Measurements from ENCODE around the gene OR2V2.

The OR2V2 gene

DNA sequence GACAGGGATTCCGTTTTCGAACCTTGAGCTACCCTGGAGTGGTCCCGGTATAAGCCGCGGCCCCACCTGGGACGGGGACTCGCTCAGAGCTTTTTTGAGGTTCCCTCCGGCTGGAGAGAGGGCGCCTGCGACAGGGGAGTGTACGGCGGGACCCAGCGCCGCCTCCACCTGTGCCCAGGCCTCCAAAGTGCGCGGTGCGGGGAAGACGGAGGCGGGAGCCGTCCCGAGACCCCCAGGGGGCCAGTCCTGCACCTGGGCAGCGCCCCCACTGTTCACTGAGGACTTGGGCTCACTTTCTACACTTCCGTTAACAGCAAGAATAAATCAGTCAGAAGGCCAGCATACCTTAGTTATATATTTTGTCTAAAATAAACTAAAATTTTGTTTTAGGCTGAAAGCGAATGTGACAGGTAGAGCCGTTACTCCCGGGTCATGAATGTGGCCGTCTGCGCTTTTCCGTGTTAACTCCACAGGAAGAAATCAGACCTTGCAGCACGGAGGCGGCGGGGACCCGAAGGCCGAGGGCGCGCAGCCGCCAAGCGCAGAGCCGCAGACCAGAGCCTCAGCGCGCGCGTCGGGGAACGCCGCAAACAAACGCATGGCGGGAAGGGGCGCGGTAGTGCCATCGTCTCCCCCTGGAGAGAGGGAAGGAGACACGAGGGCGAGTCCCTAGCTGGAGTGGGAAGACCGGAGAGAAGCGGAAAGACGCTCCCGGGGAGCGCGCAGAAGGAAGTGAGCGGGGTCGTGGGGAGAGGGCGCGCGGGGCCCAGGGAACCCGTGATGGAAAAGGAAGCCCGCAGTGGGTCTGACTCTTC is 43.5 kb downstream of the OR2V2 start:
- no peak for DNase-seq (ENCODE audit: low read depth)

DNA sequence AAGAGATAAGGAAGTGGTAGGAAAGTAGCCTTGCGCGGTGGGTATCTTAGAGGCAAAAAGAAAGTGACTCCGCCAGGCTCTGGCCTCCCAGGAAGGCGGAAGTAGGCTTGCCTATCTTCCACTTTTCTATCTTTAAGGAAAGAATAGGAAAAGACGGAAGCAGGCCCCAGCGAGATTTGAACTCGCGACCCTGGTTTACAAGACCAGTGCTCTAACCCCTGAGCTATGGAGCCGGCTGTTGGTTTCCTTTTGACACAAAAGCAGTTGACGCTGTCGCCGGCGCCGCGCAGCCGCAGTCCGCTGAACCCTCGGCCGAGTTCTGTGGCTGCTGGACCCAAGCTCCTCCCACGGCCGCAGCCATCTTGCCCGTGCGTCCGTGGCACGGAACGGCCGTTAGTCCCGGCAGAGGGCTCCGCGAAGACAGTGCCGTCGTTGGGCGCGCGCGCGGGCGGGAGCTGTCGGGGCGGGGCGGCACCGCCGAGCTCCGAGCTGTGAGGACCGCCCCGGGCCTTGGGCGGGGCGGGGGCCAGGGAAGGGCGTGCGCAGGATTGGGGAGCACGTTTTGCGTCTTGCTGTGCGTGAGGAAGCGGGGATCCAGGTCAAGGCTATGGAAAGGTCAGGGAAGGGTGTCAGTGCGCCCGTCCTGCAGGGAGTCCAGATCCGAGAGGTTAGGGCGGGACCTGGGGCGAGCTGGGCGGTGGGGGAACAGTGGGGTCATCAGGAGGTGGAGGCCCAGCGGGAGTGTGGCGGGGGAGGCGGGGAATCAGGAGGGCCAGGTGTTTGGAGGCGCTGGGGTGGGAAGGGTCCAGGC is 44.3 kb downstream of the OR2V2 start:
- DNase-seq (ENCODE audit: low read depth) = peak; percentile 81

DNA sequence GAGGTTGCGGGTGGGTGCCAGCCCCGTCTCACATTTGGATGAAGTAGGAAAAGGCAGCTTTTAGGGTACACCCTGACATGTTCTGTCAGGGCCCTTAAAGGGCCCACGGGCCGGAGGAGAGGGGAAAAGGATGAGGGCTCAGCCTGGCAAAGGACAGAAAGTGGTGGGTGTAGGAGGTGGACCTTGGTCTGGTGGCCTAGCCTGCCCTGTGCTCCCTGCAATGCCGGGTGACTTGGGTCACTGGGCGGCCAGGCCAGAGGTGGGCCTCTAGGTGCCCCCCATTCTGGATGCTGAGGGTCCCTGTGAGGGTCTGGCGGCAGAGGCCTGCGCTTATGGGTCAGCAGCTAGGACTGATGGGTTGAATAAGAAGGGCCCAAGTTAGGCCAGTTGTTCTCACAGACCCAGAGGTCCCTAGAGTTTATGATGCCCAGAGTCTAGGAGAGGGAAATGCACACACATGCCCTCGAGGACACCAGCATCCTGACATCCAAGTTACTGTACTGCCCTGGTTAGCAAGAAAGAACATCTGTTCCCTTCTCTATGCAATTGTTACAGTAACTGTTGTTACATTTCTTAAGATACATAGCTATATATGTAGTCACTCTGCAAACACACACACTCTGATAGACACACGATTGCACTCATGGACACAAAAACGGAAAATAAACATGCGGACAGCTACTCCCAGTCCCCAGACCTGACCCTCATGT is 45.1 kb downstream of the OR2V2 start:
- no peak for DNase-seq (ENCODE audit: low read depth)

DNA sequence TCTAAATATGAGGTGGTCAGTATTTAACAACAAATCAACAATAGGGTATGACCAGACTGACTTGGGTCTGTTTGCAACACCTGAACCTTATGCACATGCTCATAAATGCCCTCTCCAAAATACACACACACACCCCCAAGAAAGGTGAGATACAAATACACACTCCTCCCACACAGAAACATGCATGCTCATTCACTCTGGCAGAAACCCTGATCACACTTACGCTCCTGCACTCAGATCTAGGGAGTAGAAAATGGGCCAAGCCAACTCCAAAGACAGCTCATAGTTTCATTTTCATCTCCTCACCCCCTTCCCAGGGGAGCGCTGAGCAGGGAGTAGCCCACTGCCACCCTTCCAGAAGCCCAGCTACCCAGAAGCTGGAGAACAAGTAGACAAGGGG is 46.3 kb downstream of the OR2V2 start:
- DNase-seq (ENCODE audit: low read depth) = no peak

DNA sequence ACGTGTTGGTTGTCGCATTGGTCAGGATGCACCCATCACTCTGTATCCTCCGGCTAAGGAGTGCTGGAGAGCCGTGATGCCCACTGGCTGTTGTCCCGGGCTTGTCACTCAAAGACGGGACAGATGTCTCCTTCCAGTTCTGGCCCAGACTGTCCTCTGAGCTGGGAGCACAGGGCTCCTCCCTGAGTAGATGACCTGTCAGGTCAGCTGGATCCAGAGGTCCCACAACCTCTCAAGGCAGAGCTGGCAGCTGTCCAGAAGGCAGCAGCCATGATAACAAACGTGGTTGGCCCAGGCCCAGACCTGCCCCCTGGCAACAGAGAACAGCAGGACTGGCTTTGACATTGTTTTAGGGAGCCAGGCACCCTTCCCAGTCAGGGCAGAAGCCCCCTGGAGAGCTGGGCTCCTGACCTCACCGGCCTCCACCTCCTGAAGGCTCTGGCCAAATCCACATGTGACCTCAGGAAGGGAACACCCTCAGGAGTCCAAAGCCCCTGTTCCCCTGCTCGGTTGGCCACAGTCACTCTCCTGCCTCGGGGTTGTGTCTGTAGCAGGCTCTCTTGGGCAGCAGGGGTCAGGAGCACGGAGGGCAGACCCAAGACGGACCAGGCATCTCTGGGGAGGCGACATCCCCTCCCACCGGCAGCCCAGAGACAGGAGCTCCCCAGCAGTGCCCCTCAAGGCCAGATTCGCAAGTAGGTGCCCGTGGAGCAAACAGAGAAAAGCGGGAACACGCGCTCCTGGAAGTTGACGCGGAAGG is 47.3 kb downstream of the OR2V2 start:
- DNase-seq (ENCODE audit: low read depth) = no peak

DNA sequence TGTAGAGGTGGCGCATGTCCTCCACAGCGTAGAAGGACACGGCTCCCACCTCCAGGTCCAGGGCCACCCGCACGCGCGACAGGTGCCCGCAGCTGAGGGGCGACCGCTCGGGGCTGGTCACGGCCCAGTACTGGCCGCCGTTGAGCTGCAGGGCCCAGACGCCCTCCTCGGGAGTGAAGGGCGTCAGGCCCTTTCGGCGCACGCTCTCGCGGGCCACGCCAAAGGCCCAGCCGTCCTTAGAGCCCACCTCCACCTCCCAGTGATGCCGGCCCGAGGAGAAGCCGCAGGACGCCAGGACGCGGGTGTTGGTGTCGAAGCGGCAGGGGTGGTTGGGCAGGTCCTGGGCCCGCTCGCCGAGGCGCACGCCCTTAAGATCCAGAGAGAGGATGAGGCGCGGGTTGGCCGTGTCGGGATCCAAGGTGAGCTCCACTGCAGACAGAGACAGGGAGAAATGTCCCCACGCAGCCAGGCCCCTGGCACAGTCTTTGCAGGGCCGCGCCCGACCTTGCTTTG is 47.9 kb downstream of the OR2V2 start:
- DNase-seq (ENCODE audit: low read depth) = no peak

DNA sequence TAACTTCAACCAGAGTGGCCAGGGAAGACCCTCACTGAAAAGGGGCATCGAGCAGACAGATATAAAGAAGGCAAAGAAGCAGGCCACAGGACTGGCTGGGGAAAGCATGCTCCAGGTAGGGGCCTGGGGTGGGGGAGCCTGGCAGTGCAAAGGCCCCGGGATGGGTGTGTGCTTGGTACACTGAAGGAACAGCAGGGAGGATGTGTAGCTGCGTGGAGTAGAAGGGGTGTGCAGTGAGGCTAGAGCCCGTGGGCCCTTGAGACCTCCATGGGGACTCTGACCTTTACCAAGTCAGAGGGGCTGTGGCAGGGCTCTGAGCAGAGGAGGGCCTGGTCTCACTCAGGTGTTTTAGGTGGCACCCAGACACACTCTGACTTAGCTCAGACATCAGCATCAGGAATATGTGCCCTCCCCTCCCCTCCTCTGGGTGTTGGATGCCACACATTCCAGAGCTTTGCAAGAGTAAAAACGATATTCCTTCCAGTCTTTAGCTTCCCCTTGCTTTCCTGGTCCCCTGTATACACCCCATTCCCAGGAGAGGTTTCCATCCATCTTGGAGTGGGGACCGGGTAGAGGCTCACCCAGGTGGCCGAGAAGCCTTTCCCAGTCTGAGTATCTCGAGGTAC is 50.1 kb downstream of the OR2V2 start:
- no peak for DNase-seq (ENCODE audit: low read depth)

DNA sequence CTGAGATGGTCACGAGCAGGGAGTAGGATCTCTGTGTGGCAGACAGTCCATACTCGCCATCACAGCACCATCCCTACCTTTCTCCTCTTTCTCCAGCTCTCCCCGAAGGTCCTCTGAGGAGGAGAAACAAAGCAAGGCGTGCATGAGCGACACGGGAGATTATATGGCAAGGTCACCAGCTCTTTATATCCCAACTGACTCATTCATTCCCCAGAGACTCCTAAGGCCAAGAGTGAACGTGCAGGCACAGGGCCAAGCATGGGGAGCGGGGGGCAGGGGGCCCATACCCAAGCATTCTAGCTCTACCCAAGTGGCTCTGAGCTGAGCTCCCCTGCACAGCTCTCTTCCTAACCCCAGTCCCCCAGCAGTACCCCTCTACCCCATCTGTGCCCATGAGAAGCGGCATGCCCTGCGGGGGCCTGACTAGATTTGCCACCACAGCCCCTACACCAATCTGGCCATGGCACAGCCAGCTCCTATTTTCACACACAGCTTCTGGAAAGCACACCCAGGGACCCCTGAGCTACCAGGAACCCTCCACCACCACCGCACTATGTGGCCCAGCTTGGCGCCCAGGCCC is 50.8 kb downstream of the OR2V2 start:
- no peak for DNase-seq (ENCODE audit: low read depth)

DNA sequence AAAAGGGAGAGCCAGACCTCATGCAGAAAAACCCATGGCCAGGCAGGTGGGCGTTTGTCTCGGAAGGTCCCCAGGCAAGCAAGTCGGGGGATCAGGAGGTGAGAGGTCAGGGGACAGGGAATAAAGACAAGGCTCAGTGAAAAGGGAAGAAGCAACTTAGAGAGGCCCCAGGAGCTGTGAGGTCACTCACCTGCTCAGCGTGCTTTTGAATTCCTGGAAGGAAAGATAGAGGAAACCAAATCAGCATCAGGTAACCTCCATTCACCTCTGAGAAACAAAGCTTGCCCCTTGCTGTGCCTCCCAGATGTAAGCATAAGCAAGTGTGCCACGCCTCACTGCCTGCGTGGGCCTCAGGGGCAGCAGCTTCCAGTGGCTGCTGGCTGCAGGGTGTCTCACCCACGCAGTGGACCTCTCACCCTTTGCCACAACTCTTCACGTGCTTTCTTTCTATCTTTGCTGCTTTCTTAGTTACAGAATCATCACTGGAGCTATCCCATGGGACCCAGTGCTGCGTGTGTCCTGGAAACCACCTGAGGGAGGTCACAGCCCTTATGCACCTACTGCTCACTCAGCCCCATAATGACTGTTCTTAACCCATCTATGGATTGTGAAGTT is 51.6 kb downstream of the OR2V2 start:
- no peak for DNase-seq (ENCODE audit: low read depth)

DNA sequence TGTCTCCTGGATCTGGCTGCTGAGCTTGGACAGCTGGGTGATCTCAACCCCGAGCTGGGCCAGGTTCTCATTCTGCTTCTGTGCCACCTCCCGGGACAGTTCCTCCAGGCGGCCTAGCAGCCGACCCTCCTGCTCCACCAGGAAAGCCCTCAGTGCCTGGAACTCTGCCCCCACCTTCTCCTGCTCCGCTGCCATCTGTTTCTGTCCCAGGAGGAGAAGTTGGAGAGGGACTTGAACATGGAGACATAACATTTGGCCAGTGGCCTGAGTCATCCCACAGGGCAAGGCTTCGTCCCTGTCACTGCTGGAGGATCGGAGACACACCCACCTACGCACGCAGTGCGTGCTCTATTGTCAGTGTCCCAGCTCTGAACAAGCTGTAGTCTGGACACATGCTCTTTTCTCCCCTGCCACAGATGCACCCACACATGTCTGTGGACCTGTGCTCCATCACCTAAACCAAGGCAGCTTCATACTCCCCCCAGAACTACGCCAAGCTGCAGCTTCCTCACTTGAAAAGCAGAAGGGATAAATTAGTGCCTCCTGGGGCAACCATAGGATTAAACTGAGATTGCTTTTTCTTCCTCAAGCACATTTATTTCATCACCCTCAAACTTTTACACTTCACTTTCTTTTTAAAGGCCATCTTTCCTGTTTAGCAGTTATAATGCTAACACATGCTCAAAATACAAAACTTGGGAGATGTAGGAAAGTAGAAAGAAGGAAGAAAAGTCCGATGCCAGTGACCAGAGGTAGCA is 52.7 kb downstream of the OR2V2 start:
- no peak for DNase-seq (ENCODE audit: low read depth)

DNA sequence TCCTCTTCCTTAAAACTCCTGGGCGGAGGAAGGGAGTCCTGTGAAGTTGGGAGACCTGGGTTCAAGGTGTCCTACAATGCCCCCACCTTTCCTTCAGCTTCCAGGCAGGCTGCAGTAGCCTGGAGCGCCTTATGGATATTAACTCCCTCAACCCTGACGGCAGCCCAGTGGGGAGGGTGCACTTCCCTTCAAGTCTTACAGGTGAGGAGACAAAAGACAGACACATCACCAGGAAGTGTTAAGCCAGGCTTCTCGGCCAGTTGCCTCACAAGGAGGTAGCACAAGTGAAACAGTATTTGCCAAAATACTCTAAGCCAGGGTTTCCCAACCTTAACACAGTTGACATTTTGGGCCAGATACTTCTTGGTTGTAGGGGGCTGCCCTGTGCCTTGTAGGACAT is 53.4 kb downstream of the OR2V2 start:
- DNase-seq (ENCODE audit: low read depth) = no peak

DNA sequence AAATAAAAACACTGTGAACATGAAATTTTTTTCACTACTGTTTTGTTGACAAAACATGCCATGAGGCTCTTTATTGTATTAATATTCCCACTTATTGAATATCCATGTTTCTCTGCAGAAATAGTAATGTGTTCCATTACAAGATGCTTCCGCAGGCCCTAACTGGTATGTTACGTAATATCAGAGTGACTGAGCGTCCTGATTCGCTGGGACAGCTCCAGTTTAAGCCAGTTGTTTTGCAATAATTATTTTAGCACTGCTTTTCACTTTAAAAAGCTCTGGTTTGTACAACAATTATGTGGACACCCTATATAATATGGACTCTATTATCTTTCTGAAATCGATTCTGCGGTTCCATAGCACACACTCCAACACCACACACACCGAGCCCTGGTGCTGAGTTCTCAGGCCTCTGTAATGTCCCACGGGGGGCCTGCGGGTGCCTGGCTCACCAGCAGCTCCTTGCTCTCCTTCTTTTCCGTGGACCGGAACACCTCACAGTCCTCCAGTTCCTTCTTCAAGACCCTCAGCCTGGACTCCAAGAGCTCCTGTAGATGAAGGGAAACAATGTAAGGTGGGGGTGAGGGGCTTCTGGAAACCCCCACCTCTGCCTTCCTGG is 55.8 kb downstream of the OR2V2 start:
- no peak for DNase-seq (ENCODE audit: low read depth)

DNA sequence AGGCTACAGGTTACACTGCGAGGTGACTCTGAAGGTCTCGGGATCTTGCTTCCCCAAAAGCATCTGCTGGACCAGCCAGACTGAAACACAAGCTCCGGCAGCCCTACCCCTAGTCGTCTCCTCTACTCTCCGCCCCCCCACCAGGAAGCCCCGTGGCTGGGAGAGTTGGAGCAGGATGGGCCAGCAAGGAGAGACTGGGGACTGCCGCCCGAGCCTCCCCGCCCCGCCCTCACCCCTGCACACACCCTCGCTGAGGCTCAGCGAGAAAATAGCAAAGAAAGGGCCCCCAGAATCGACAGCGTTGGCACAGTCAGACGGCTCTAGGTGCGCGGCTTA is 56.4 kb downstream of the OR2V2 start:
- no peak for DNase-seq (ENCODE audit: low read depth)

DNA sequence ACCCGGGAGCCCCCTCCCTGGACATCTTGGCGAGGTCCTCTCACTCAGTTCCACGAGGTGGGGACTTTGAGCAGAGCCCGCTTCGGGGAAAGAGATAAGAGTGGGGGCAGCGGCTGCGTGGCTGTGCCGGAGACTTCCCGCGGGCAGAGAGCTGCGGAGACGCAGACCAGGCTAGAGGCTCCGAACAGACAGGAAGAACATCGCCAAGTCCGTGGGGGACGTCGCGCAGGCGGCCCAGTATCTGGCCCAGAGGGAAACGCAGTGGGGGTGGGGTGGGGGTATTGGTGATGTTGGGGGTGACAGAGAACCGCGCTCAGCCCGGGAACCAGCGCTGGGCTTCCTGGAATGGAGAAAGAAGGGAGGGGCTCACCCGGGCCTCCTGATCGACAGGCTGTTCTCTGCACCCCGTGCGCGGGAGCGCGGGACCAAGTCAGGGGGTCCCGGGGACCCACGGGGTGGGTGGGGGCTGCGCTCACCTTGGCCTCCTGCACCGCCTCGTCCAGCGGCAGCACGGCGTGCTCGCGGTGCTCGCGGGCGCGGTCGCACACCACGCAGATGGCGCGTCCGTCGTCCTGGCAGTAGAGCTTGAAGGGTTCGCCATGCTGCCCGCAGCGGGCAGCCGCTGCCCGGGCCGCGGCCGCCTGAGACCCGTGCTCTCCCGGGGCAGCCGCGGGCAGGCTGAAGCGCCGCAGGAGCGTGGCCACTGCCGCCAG is 56.9 kb downstream of the OR2V2 start:
- DNase-seq (ENCODE audit: low read depth) = no peak

DNA sequence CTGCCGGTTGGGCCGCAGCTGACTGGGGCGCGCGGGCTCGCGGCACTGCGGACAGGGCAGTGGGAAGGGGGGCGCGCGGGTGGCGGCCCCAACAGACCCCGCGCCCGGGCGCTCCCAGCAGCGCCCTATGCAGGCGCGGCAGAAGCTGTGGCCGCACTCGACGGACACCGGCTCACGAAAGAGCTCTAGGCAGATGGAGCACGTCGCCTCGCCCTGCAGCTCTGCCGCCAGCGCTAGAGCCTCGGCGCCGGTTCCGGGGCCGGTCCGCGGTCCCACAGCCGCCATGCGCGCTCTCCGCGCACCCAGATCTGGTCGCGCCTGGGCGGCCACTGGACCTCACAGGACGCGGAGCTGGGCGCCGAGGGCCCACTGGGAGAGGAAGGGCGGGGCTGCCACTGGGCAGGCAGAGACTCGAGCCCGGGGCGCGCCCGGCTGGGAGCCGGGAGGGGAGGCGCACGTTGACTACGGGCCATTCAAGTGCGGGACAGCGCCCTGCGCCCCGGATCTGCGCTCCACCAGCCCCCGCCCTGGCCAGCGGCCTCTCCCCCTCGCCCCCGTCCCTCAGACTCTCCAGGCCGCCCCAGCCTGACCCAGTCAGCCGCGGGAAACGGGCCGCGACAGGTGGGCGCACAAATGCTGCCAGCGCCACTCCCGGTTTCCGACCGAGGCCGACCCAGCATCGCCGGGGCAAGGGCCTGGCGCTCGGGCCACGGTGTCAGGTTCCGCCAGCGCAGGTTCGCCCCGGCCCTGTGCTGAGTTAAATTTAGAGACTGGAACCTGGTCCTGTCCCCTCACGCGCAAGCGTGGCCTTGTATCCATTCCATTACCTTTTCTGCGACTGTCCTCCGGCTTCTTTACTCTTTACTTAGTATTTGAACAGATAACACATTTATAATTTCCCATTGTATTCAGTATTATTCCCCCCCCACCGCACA is 57.7 kb downstream of the OR2V2 start, which contains the start of gene TRIM7:
TRIM7 (minus strand) TSS at position 371 of the 935 bp plus-strand sequence; CDS start at position 285, 86 bp downstream.
- DNase-seq (ENCODE audit: low read depth) = no peak

DNA sequence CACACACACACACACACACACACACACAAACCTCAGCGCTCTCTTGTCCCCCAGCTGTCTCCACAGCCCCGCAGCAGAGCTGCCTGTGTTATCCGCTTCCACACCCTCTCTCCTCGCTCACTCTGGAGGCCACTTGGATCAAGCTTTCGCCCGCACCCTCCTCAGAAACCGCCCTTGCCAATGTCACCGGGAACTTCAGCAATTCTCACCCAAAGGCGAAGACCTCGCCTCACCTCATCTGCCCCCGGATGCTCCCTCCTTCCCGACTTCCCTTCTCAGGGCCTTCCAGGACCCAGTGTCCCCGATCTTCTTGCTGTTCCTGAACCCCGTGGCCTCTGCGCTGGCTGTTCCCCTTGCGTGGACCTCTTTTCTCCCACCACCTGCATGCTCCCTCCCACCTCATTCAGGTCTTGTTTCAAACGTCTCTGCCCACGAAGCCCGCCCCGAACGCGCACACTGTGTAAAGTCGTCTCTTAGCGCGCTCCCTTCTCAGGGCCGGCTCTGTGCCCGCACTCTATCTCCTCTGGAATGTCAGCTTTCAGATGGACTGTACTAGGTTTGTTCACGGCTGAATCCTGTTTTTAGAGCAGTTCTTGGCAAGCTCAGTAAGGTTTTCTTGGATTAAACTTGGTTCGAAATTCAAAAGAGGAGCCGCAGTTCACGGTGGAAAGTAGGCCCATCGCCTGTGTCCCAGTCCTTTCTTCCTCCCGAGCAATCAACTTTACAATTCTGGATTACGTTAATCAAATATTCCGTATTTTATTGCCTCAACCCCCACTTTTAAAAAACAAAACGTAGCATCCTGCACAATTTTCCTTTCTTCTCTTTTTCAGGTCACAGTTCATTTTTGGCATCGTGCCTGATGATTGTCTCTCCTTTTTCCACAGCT is 58.6 kb downstream of the OR2V2 start:
- no peak for DNase-seq (ENCODE audit: low read depth)
